HFFc6 (cell line): ENCODE measurements around the gene FCN2. TPM values are rescaled to one million over a fixed set of nuclear protein-coding genes. Genes with fewer than 3 reads are reported as not detected.

Experiments used
- DNase-seq: peaks from one replicate; pipeline ENCODE4 v3.0.0-alpha.2; 2018
- H3K27ac Mint-ChIP-seq: 2 replicates; pipeline ENCODE4 v1.8.0; 2020; ENCODE audit warnings: mild to moderate bottlenecking, mixed read lengths
- H3K27me3 Mint-ChIP-seq: 2 replicates; pipeline ENCODE4 v1.8.0; 2021; ENCODE audit warnings: mild to moderate bottlenecking, moderate library complexity, mixed read lengths; ENCODE audit not compliant: insufficient read depth
- H3K36me3 Mint-ChIP-seq: 2 replicates; pipeline ENCODE4 v1.8.0; 2021; ENCODE audit warnings: low read depth, mixed read lengths
- H3K4me1 Mint-ChIP-seq: 2 replicates; pipeline ENCODE4 v1.8.0; 2020; ENCODE audit warnings: low read depth, mixed read lengths
- H3K4me3 Mint-ChIP-seq: 2 replicates; pipeline ENCODE4 v1.8.0; 2020; ENCODE audit warnings: mild to moderate bottlenecking, moderate library complexity, mixed read lengths
- H3K9me3 Mint-ChIP-seq: 2 replicates; pipeline ENCODE4 v1.8.0; 2020; ENCODE audit warnings: mild to moderate bottlenecking, mixed read lengths
- CTCF ChIP-seq: fragments of 200-600 bp; sonication (generic); IDR thresholded peaks from 2 replicates; pipeline ENCODE4 v1.5.0; 2021; ENCODE audit warnings: antibody characterized with exemption, mild to moderate bottlenecking
- total RNA-seq, 6 experiments: library from RNA; stranded (reverse); fragmentation: NEBNext Ultra II Directional; extraction: Animal tissue kit (Norgen Biotek cat#: 25700); gene quantifications; 2 replicates in 1 of 6; 3 replicates in 5 of 6; pipeline ENCODE4 v1.2.3, GENCODE V29; 2021

FCN2 gene
- total RNA-seq, 6 experiments from 2014 or later = not detected

GRCh38 chr9:134913041-134913712 is 32.6 kb downstream of the FCN2 start:
- Mint-ChIP-seq H3K27me3 (peaks cover 47% of the 10 kb centered on the region), H3K4me1 (no peaks in the 10 kb centered on the region), H3K4me3 (no peak overlapping the region), H3K36me3 (no peaks in the 10 kb centered on the region; the same call in 1 of the 2 replicates), H3K27ac (no peak overlapping the region), H3K9me3 (no peaks in the 10 kb centered on the region; the same call in 1 of the 2 replicates)
- DNase-seq = no peak
- no peak for TF ChIP-seq CTCF

GRCh38 chr9:134913713-134914500 is 33.3 kb downstream of the FCN2 start:
- Mint-ChIP-seq H3K27me3 (peaks cover 48% of the 10 kb centered on the region), H3K9me3 (peaks cover 2% of the 10 kb centered on the region; the same call in 1 of the 2 replicates), H3K4me3 (no peak overlapping the region), H3K36me3 (peaks cover 4% of the 10 kb centered on the region; the same call in 1 of the 2 replicates), H3K27ac (no peak overlapping the region), H3K4me1 (no peaks in the 10 kb centered on the region)
- TF ChIP-seq CTCF = no peak
- no peak for DNase-seq

GRCh38 chr9:134914501-134914834 is 33.9 kb downstream of the FCN2 start:
- TF ChIP-seq CTCF = no peak
- DNase-seq = no peak
- Mint-ChIP-seq H3K4me1 (no peaks in the 10 kb centered on the region), H3K27me3 (peaks cover 44% of the 10 kb centered on the region), H3K9me3 (peaks cover 7% of the 10 kb centered on the region), H3K4me3 (no peak overlapping the region), H3K36me3 (peaks cover 4% of the 10 kb centered on the region; the same call in 1 of the 2 replicates), H3K27ac (no peak overlapping the region)

GRCh38 chr9:134915046-134915985 is 34.7 kb downstream of the FCN2 start:
- H3K27me3 Mint-ChIP-seq = peaks cover 38% of the 10 kb centered on the region
- H3K27ac Mint-ChIP-seq = no peak overlapping the region
- no peak overlapping the region for H3K4me3 Mint-ChIP-seq
- H3K36me3 Mint-ChIP-seq = peaks cover 8% of the 10 kb centered on the region; the same call in 1 of the 2 replicates
- H3K4me1 Mint-ChIP-seq = no peaks in the 10 kb centered on the region
- TF ChIP-seq CTCF = no peak
- no peak for DNase-seq
- H3K9me3 Mint-ChIP-seq = peaks cover 13% of the 10 kb centered on the region

GRCh38 chr9:134916161-134916665 is 35.6 kb downstream of the FCN2 start:
- Mint-ChIP-seq H3K36me3 (peaks cover 8% of the 10 kb centered on the region; the same call in 1 of the 2 replicates), H3K9me3 (peaks cover 13% of the 10 kb centered on the region), H3K27me3 (peaks cover 38% of the 10 kb centered on the region), H3K27ac (no peak overlapping the region), H3K4me3 (no peak overlapping the region), H3K4me1 (no peaks in the 10 kb centered on the region)
- DNase-seq = no peak
- TF ChIP-seq CTCF = no peak
